BE2C (cell line): ENCODE data around the gene CKS2.

Experiments
- DNase-seq: peaks from one replicate; pipeline ENCODE4 v3.0.0-alpha.2; 2020
- H3K27me3 ChIP-seq: fragments of 250-450 bp; sonication (Bioruptor Pico); 2 replicates; pipeline ENCODE4 v1.5.1; 2020; ENCODE audit warnings: mild to moderate bottlenecking
- H3K36me3 ChIP-seq: fragments of 250-450 bp; sonication (Bioruptor Pico); 2 replicates; pipeline ENCODE4 v1.5.1; 2020; ENCODE audit warnings: mild to moderate bottlenecking
- H3K4me1 ChIP-seq: fragments of 250-450 bp; sonication (Bioruptor Pico); 2 replicates; pipeline ENCODE4 v1.5.1; 2020
- H3K4me3 ChIP-seq: 2 replicates; pipeline ENCODE4 v1.5.1; 2011; ENCODE audit warnings: low read depth, low read length
- H3K9me3 ChIP-seq: fragments of 250-450 bp; sonication (Bioruptor Pico); 2 replicates; pipeline ENCODE4 v1.5.1; 2020
- CTCF ChIP-seq: IDR thresholded peaks from 2 replicates; pipeline ENCODE4 v1.5.1; 2012; ENCODE audit warnings: mild to moderate bottlenecking, low read depth, low read length

Gene CKS2

GRCh38 chr9:89325733-89326132, 14.7 kb downstream of the CKS2 start:
- no peak for TF ChIP-seq CTCF
- Histone ChIP-seq H3K9me3 (no peaks in the 10 kb centered on the region), H3K27me3 (no peaks in the 10 kb centered on the region), H3K4me3 (no peak overlapping the region), H3K36me3 (peaks cover 39% of the 10 kb centered on the region), H3K4me1 (peaks cover 7% of the 10 kb centered on the region; the same call in 1 of the 2 replicates)
- no peak for DNase-seq

GRCh38 chr9:89328064-89328463, 17.1 kb downstream of the CKS2 start:
- Histone ChIP-seq H3K27me3 (no peaks in the 10 kb centered on the region), H3K9me3 (no peaks in the 10 kb centered on the region), H3K4me3 (no peak overlapping the region), H3K36me3 (peaks cover 59% of the 10 kb centered on the region), H3K4me1 (peaks cover 7% of the 10 kb centered on the region; the same call in 1 of the 2 replicates)
- DNase-seq, result no peak
- no peak for TF ChIP-seq CTCF

GRCh38 chr9:89329917-89330316, 18.9 kb downstream of the CKS2 start:
- Histone ChIP-seq H3K36me3 (peaks cover 77% of the 10 kb centered on the region), H3K27me3 (no peaks in the 10 kb centered on the region), H3K9me3 (no peaks in the 10 kb centered on the region), H3K4me1 (0 out of 2 replicates have a peak, but pooled peaks cover 4% of the 10 kb centered on the region), H3K4me3 (no peak overlapping the region)
- no peak for TF ChIP-seq CTCF
- DNase-seq, result no peak

- H3K4me3 ChIP-seq, result no peak overlapping the region
- no peaks in the 10 kb centered on the region for H3K9me3 ChIP-seq
- no peak for TF ChIP-seq CTCF
- H3K4me1 ChIP-seq, result 0 out of 2 replicates have a peak, but pooled peaks cover 4% of the 10 kb centered on the region
- no peaks in the 10 kb centered on the region for H3K27me3 ChIP-seq
- peak; percentile 25 for DNase-seq
- peaks cover 80% of the 10 kb centered on the region for H3K36me3 ChIP-seq
These were observed 19.5 kb downstream of the CKS2 start for GRCh38 chr9:89330513-89330912.

GRCh38 chr9:89339807-89340206, 28.8 kb downstream of the CKS2 start:
- no peak for DNase-seq
- H3K36me3 ChIP-seq, result peaks cover 89% of the 10 kb centered on the region
- TF ChIP-seq CTCF, result no peak
- H3K9me3 ChIP-seq, result no peaks in the 10 kb centered on the region
- H3K4me3 ChIP-seq, result no peak overlapping the region
- H3K27me3 ChIP-seq, result no peaks in the 10 kb centered on the region
- no peaks in the 10 kb centered on the region for H3K4me1 ChIP-seq

GRCh38 chr9:89340332-89340731, 29.3 kb downstream of the CKS2 start:
- Histone ChIP-seq H3K36me3 (peaks cover 92% of the 10 kb centered on the region), H3K4me3 (no peak overlapping the region), H3K27me3 (no peaks in the 10 kb centered on the region), H3K4me1 (no peaks in the 10 kb centered on the region), H3K9me3 (no peaks in the 10 kb centered on the region)
- DNase-seq, result no peak
- no peak for TF ChIP-seq CTCF
